ENCODE results near the gene APOL2.
"Not testable (repeated sequence)": the region's sequence is repeated elsewhere in the genome, so short reads cannot be mapped to it uniquely, and the experiment has no call there.

DNA sequence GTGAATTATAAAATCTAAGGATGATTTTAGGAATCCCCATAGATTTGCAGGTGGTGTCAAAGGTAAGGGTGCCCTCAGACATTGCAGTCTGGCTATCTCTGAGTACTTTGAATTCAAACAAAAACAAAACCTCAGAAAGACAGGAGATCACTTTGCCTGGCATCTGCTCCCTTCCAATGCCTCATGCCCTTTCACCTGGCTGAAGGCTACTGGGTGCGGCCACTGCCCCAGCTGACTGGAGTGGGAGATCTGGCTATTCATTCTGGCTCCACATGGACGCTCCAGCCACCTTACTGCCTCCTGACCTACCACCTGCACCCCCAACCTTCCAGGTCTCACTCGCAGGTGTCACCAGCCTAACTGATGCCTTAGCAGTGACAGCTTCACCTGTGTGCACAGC is 9.7 kb downstream of the APOL2 start:
- not testable (repeated sequence) for TF ChIP-seq CTCF (IDR thresholded peaks at IDR 0.05; ENCODE audit: low read length); EZH2 (IDR thresholded peaks at IDR 0.05; ENCODE audit: borderline replicate concordance, low read length)
